CD4-positive, alpha-beta T cell (primary cell): Measurements from ENCODE around the gene MBNL2. TPM values are rescaled to one million over a fixed set of nuclear protein-coding genes. Genes with fewer than 3 reads are reported as not detected.

Source experiments
- ATAC-seq: fragments of 200-7000 bp; cut with Tn5 transposase; one replicate; pipeline ENCODE4 v1.10.0; 2022; ENCODE audit warnings: mild to moderate bottlenecking; ENCODE audit not compliant: poor library complexity
- CTCF ChIA-PET: fragments of 350-600 bp; sonication (Branson Sonifier 250); formaldehyde crosslinking; loops from one replicate; lab custom pipeline; 2021; ENCODE audit warnings: antibody characterized with exemption, inconsistent platforms; lab: Charles Lee
- POLR2A ChIA-PET: fragments of 350-600 bp; sonication (Branson Sonifier 250); formaldehyde crosslinking; loops from one replicate; lab custom pipeline; 2021; ENCODE audit warnings: antibody characterized with exemption, inconsistent platforms; lab: Charles Lee
- DNase-seq, 14 experiments: peaks; one replicate each; pipeline ENCODE4 v3.0.0-alpha.2; 2013 to 2020; ENCODE audit warnings: mixed read lengths in 2 of 14
- H3K27ac ChIP-seq, 2 donors: one replicate each; pipeline versions ENCODE4 v1.5.1 to v1.7.0; 2013; ENCODE audit warnings: low read length in 2 of 2, low read depth in 1 of 2, mild to moderate bottlenecking in 1 of 2
- H3K27me3 ChIP-seq, 2 experiments: 1 replicate in 1 of 2; 2 replicates in 1 of 2; pipeline versions ENCODE4 v1.6.1 to v1.7.0; 2013; ENCODE audit warnings: low read length in 2 of 2, control low read depth in 1 of 2, mild to moderate bottlenecking in 1 of 2, moderate library complexity in 1 of 2; ENCODE audit not compliant: insufficient read depth in 2 of 2, control insufficient read depth in 1 of 2
- H3K36me3 ChIP-seq: one replicate; pipeline ENCODE4 v1.6.1; 2013; ENCODE audit warnings: low read length, control low read depth; ENCODE audit not compliant: insufficient read depth
- H3K4me1 ChIP-seq: one replicate; pipeline ENCODE4 v1.6.1; 2013; ENCODE audit warnings: low read length, control low read depth; ENCODE audit not compliant: insufficient read depth
- H3K4me3 ChIP-seq: one replicate; pipeline ENCODE4 v1.5.1; 2013; ENCODE audit warnings: mild to moderate bottlenecking, low read length, moderate library complexity
- H3K9me3 ChIP-seq, 2 experiments: 1 replicate in 1 of 2; 2 replicates in 1 of 2; pipeline versions ENCODE4 v1.6.1 to v1.7.0; 2013; ENCODE audit warnings: low read length in 2 of 2, mild to moderate bottlenecking in 2 of 2, control low read depth in 1 of 2, moderate library complexity in 1 of 2; ENCODE audit not compliant: control insufficient read depth in 1 of 2, insufficient read depth in 1 of 2
- H3K27ac Mint-ChIP-seq: one replicate; pipeline ENCODE4 v1.8.0; 2020; ENCODE audit warnings: mixed read lengths
- H3K27me3 Mint-ChIP-seq: one replicate; pipeline ENCODE4 v1.8.0; 2021; ENCODE audit warnings: mixed read lengths
- H3K36me3 Mint-ChIP-seq: one replicate; pipeline ENCODE4 v1.8.0; 2021; ENCODE audit warnings: low read depth, mixed read lengths
- H3K4me1 Mint-ChIP-seq: one replicate; pipeline ENCODE4 v1.8.0; 2021; ENCODE audit warnings: low read depth, mixed read lengths
- H3K4me3 Mint-ChIP-seq: one replicate; pipeline ENCODE4 v1.8.0; 2020; ENCODE audit warnings: mild to moderate bottlenecking, mixed read lengths
- H3K9me3 Mint-ChIP-seq: one replicate; pipeline ENCODE4 v1.8.0; 2020; ENCODE audit warnings: mixed read lengths
- CTCF ChIP-seq: fragments of 200-600 bp; IDR thresholded peaks from one replicate; pipeline ENCODE4 v1.8.0; 2022; ENCODE audit warnings: antibody characterized with exemption, mild to moderate bottlenecking
- intact Hi-C, 2 experiments: fragments of 100-400 bp; cut with DNase I in 1 of 2; cut with micrococcal nuclease in 1 of 2; formaldehyde crosslinking; loops; one replicate each; pipeline versions ENCODE4 v1.15.1 to v1.9.0; 2023 to 2025; cut with DNase I, micrococcal nuclease
- total RNA-seq, 174 experiments: library from RNA in 2 of 174; stranded (reverse) in 2 of 174; gene quantifications; one replicate each; pipeline ENCODE4 v1.2.3 and lab custom pipeline; 2021 to 2026

The MBNL2 gene
- total RNA-seq, 2 experiments from 2014 or later, result 35.9 to 36.0 TPM

- intact Hi-C loops, result no loop called here
- no peak overlapping the region for H3K27ac Mint-ChIP-seq
- no peaks in the 10 kb centered on the region for H3K9me3 ChIP-seq
- H3K4me1 ChIP-seq, result no peaks in the 10 kb centered on the region
- ATAC-seq, result no peak
- TF ChIP-seq CTCF, result no peak
- DNase-seq, result no peak
- H3K4me1 Mint-ChIP-seq, result peaks cover 48% of the 10 kb centered on the region
- H3K36me3 ChIP-seq, result peaks cover 3% of the 10 kb centered on the region
- ChIA-PET POLR2A (no interaction called here), CTCF (no interaction called here)
- H3K4me3 ChIP-seq, result no peak overlapping the region
- no peak overlapping the region for H3K27ac ChIP-seq
- H3K9me3 Mint-ChIP-seq, result no peaks in the 10 kb centered on the region
- peaks cover 24% of the 10 kb centered on the region for H3K36me3 Mint-ChIP-seq
- H3K4me3 Mint-ChIP-seq, result no peak overlapping the region
- no peaks in the 10 kb centered on the region for H3K27me3 Mint-ChIP-seq
- H3K27me3 ChIP-seq, result no peaks in the 10 kb centered on the region
Measured at GRCh38 chr13:97269603-97270002, 47.5 kb downstream of the MBNL2 start.

DNA sequence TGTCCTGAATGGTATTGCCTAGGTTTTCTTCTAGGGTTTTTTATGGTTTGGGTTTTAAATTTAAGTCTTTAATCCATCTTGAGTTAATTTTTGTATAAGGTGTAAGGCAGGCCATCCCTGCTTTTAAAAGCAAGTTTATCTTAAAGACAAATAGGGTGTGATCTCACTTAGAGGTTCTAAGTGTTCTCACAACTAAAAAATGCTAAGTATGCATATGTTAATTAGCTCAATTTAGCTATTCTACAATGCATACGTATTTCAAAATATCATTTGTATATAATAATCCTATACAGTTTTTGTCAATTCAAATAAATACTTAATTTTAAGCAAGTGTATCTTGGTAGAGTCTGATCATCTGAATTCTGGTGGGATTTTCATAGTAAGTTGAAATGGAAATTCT, 50.4 kb downstream of the MBNL2 start:
- H3K4me1 ChIP-seq, result no peaks in the 10 kb centered on the region
- Mint-ChIP-seq H3K9me3 (no peaks in the 10 kb centered on the region), H3K4me3 (no peak overlapping the region), H3K27ac (no peak overlapping the region), H3K36me3 (peaks cover 43% of the 10 kb centered on the region), H3K4me1 (peaks cover 65% of the 10 kb centered on the region), H3K27me3 (no peaks in the 10 kb centered on the region)
- POLR2A ChIA-PET, result no interaction called here
- no peak for ATAC-seq
- intact Hi-C loops, result no loop called here
- no peak for DNase-seq
- H3K36me3 ChIP-seq, result peaks cover 20% of the 10 kb centered on the region
- no peak overlapping the region for H3K4me3 ChIP-seq
- H3K9me3 ChIP-seq, result no peaks in the 10 kb centered on the region
- no peak overlapping the region for H3K27ac ChIP-seq
- CTCF ChIA-PET, result no interaction called here
- no peaks in the 10 kb centered on the region for H3K27me3 ChIP-seq
- TF ChIP-seq CTCF, result no peak

DNA sequence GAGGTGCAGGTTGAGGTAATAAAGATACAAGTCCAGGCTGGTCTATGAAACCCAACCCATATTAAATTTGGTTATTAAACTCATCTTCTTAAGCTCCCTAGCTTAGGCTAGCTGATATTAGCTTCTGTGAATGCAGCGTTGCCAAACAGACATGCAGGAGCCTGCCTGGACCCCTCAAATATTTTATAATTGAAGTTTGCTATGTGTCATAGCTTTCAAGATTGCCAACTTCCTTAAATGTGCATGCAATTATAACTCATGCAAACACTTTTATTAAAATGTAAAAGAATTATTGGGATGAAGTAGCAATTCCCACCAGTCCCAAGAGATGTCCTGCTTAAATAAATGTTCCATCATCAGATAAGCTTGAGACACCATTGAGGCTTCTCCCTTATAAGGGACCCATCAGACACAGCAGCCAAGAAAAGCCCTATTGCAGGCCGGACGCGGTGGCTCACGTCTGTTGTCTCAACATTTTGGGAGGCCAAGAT, 51.3 kb downstream of the MBNL2 start:
- H3K27ac Mint-ChIP-seq, result no peak overlapping the region
- Histone ChIP-seq H3K4me1 (no peaks in the 10 kb centered on the region), H3K27ac (no peak overlapping the region), H3K36me3 (peaks cover 19% of the 10 kb centered on the region), H3K4me3 (no peak overlapping the region), H3K9me3 (no peaks in the 10 kb centered on the region), H3K27me3 (no peaks in the 10 kb centered on the region)
- no peak for ATAC-seq
- H3K4me1 Mint-ChIP-seq, result peaks cover 64% of the 10 kb centered on the region
- no peak for DNase-seq
- peaks cover 38% of the 10 kb centered on the region for H3K36me3 Mint-ChIP-seq
- ChIA-PET POLR2A (no interaction called here), CTCF (no interaction called here)
- TF ChIP-seq CTCF, result no peak
- no peaks in the 10 kb centered on the region for H3K27me3 Mint-ChIP-seq
- intact Hi-C loops, result no loop called here
- H3K4me3 Mint-ChIP-seq, result no peak overlapping the region
- H3K9me3 Mint-ChIP-seq, result no peaks in the 10 kb centered on the region
